GM19372 (cell line): ENCODE data around the gene DAZ4.
"Not testable (repeated sequence)": the region's sequence is repeated elsewhere in the genome, so short reads cannot be mapped to it uniquely, and the experiment has no call there.

ENCODE experiments used
- ATAC-seq: cut with Tn5 transposase; IDR thresholded peaks from one replicate; pipeline ENCODE4 v1.9.1; 2021; ENCODE audit warnings: mild to moderate bottlenecking, low read depth, moderate library complexity; ENCODE audit not compliant: unreplicated experiment

The DAZ4 gene

DNA sequence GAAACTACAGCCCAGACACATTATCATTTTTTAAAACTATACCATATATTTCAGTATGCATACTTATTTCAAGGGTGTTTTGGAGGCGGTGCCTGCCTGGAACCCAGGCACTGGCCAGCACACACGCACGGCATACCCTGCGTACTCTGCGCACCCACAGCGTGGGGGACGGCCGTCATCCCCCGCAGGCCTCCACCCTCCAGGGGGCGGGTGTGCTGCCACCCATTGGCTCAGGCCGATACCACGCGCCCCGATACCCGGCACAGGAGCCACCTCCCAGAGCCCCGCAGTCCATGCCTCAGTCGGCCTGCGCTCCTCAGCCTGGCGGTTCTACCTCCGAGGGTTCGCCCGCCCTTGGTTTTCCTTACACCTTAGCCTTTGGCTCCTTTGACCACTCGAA is at the start of gene DAZ4:
Gene DAZ4 (plus strand): TSS at position 301 of the 400 bp plus-strand sequence. CDS start 208 bp downstream, outside the sequence.
- ATAC-seq, result not testable (repeated sequence)

DNA sequence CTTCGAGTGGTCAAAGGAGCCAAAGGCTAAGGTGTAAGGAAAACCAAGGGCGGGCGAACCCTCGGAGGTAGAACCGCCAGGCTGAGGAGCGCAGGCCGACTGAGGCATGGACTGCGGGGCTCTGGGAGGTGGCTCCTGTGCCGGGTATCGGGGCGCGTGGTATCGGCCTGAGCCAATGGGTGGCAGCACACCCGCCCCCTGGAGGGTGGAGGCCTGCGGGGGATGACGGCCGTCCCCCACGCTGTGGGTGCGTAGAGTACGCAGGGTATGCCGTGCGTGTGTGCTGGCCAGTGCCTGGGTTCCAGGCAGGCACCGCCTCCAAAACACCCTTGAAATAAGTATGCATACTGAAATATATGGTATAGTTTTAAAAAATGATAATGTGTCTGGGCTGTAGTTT is 20.4 kb upstream of the DAZ4 start, which contains the start of gene DAZ3:
Gene DAZ3 (minus strand): TSS at position 101 of the 400 bp plus-strand sequence. CDS start 208 bp downstream, outside the sequence.
- not testable (repeated sequence) for ATAC-seq

GRCh38 chrY:24821836-24822235 is 11.9 kb upstream of the DAZ4 start:
- not testable (repeated sequence) for ATAC-seq

- ATAC-seq, result not testable (repeated sequence)
Observed at GRCh38 chrY:24824184-24824879, 9.4 kb upstream of the DAZ4 start.

GRCh38 chrY:24825069-24825468 is 8.7 kb upstream of the DAZ4 start:
- ATAC-seq, result not testable (repeated sequence)
